ENCODE measurements around the gene L3MBTL3.
"Not testable (repeated sequence)": the region's sequence is repeated elsewhere in the genome, so short reads cannot be mapped to it uniquely, and the experiment has no call there.

The L3MBTL3 gene

DNA sequence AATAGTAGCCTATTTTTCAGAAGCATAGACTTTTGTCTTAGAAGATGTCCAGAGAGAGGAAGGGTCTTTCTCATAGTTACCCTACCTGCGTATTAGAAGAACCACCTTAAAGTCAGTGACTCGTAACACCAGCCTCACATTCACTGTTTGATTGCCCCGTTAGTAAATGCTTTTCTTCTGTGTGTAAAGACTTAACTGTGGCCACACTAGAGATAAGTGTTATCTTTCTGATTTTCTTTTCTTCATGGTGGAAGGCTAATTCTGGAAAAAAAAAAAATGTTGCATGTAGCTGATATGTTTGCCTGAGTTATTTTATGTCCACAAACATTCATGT lies 120.5 kb downstream of the L3MBTL3 start:
- DNase-seq (ENCODE audit: low read depth), result no peak

DNA sequence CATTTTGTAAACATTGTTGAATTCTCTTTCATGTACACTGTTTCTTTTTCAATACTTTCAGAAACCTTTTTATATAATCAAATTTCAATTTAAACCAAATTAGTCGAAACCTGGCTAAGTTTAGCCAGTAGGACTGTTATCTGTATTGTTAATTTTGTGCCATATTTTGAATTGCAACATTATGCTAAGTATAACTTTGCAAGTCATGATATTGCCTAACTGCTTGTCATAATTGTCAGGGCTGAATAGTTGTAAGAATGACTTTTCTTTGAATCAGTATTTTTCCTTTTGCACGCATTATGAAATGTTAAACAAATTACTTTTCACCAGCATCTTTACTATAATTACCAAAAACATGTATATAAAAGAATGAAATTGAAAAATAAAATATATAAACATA lies 121.7 kb downstream of the L3MBTL3 start:
- DNase-seq (ENCODE audit: low read depth), result peak; percentile 67

DNA sequence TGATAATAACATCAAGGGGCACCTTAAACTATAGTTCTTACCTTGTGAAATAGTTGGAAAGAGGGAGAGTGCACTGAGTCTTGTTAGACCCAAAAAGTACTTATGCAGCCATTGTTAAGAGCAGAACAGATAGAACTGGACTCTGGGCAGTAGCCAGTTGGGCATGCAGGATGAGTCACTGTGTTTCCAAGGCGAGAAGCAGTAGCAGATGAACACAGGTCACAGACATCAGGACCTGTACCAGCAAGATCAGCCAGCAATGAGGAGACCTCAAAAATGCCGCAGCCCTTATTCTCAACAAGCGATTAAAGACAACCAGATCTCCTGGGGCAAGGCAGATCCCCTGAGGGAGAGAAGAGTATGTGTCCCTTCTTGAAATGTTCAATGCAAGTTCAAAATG lies 125.3 kb downstream of the L3MBTL3 start:
- peak; percentile 56 for DNase-seq (ENCODE audit: low read depth)

DNA sequence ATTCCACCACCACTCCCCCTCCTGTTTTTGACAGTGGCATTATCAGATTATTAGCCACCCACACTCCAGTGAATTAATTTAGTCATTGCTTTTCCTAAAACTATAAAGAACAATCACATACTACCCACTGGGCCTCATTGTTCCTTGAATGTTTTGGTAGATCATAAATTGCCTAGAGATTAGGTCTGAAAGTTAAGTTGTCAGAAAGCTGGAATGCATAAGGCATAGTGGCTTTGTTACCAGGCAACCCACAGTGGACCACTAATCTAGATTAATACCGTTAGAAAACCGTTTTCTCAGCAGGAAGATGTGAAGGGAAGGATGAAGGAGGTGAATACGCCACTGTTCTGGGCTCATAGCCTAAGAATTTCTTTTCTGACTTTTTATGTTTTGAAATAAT lies 128.7 kb downstream of the L3MBTL3 start:
- DNase-seq (ENCODE audit: low read depth), result no peak

DNA sequence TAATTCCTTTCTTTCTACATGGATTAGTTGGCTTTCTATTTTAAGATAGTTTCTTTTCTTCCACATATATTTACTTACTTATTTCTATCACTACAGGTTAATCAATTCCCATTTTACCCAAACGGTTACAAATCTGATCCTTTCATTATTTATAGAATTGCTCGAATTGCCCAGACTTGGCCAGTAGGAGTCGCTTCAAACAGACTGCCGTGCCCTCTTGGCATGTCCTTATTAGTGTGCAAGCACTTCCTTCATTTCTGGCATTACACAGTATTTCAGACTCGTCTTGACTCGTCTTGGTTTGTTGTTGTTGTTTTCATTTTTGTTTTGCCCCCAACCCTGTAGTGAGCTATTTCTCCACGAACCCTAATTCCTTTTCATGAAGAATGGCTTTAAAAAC lies 129.8 kb downstream of the L3MBTL3 start:
- DNase-seq (ENCODE audit: low read depth), result no peak

DNA sequence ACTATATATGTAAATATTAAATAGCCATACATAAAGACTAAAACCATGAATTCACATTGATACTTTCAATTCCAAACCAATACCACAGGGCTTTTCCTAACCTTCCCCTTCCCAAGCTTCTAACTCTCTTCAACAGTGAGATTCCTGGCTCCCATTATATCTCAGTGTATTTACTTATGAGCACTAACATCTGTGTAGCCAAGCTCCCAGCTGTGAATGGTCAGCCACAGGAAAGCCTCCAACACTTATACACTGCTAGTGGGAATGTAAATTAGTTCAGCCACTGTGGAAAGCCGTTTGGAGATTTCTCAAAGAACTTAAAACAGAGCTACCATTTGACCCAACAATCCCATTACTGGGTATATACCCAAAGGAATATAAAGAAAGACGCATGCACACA lies 130.6 kb downstream of the L3MBTL3 start:
- DNase-seq (ENCODE audit: low read depth), result not testable (repeated sequence)

DNA sequence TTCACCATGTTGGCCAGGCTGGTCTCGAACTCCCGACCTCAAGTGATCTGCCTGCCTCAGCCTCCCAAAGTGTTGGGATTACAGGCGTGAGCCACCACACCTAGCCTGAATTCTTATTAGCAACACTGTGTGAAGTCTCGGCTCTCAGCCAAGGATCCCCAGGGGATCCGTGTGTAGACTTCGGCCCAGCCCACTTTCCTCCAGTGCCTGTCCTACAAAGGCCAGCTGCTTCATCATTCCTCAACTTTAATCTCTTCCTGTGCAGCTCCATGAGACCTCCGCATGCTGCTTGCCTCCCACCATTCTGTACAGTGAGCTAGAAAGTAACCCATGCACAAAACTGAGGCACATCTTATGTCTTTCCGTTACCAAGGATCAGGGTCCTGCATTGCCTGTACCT lies 132.5 kb downstream of the L3MBTL3 start:
- no peak for DNase-seq (ENCODE audit: low read depth)

DNA sequence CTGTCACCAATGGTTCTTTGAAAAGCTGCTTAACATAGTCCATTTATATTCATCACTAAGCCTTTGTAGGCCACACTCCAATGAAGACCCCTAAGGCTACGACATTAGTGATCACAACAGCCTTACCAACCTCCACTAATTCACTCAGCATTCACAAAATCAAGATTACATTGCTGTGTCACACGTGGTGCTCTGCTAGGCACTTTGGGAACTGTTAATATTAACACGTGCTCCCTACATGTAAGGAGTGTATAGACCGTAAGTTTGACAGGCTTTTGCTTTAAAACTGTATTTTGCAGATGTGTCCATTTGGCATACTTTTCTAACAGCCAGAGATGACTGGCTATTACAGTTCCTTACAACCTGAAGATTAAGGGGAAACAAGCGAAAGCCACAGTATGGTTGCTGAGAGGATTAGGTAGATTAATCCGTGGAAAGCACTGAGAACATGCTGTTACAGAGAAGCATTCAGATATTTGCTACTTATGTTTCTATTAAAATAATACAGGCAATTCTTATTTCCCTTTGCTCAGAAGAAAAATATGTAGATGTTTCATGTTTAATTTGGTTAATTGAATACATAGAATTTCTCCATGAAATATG lies 134.6 kb downstream of the L3MBTL3 start:
- DNase-seq (ENCODE audit: low read depth), result no peak

DNA sequence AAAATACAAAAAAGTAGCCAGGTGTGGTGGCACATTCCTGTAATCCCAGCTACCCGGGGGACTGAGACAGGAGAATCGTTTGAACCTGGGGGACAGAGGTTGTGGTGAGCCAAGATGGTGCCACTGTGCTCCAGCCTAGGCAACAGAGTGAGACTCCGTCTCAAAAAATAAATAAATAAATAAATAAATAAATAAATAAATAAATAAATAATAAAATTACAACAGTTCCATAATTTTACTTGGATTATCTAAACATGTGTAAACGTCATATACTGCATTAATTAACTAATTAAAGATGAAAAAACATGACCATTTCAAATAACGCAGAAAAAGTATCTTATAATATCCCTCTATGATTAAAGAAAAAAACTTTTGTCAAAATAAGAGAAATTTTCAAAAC lies 138.5 kb downstream of the L3MBTL3 start:
- DNase-seq (ENCODE audit: low read depth), result no peak

DNA sequence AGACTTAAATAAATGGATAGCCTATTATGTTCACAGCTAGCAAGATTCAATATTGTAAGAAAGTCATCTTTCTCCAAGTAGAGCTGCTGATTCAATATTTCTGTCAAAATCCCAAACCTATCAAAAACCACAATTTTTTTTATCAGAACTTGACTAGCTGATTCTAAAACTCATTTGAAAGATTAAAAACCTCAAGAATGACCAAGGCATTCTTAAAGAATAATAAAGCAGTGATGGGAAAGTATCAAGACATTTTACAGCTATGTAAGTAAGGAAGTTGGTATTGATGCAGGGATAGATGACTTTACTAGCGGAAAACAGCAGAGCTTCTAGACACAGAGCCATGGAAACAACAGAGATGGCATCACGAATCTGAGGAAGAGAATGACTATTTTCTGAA lies 139.7 kb downstream of the L3MBTL3 start:
- DNase-seq (ENCODE audit: low read depth), result no peak

DNA sequence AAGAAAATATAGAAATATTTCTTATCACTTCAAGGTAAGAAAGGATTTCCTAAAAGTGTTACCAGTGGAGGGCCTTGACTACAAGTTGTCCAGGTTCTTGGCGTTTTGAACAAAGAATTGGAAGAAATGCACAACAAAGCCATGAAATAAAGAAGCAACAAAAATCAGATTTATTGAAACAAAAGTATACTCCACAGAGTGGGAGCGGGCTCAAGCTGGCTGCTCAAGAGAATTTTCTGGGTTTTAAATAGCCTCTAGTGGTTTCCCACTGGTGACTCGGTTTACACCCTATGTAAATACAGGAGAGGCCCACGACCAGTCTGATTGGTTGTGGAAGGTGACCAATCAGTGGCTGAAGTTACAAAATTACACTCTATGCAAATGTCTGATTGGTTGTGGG lies 140.2 kb downstream of the L3MBTL3 start:
- no peak for DNase-seq (ENCODE audit: low read depth)

DNA sequence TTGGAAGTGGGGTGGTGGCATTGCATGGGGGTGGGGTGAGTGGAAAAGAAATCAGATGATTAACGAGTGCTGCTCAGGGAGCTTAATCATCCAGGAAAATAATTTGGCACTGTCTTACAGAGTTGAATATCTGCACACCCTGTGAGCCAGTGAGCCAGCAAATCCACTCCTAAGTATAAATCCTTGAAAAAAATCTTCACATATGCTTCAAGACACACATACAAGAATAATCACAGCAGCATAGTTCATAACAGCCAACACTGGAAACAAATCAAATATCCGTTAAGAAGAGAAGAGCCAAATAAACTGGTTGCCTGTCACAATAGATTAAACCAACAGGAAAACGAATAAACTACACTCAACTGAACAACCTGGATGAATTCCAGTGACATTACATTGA lies 141.6 kb downstream of the L3MBTL3 start:
- peak; percentile 6 for DNase-seq (ENCODE audit: low read depth)

DNA sequence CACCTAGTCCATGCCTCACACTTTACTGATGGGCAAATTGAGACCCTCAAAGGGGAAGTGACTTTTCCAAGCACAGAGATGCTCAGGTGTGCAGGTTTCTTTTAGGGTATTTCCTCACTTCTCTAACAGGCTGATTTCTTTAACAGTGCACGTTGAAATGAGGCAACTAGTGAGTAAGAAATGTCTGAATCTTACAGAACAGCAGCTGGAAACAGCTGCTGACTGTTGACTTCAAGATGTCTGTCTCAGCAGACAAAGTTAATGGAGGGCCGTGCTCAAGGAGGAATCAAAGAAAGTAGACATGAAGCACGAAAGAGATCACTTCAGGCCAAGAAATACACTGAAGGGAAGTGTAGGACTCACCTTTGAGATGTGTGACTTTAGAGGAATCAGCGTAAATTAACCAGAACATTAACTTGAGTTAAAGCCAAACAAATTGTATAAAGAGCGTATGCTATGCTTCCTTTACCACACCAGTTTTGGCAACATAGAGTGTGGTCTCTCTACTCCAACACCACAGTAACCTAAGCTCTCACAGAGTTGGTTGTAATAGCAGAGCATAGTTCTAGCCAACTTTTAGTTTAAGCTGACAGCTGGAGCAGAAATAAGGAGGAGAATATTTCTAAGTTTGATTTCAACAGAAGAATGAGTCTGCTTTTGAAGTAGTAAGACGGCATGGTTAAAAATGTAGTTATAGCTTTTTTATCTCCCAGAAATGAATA lies 143.5 kb downstream of the L3MBTL3 start:
- no peak for DNase-seq (ENCODE audit: low read depth)

DNA sequence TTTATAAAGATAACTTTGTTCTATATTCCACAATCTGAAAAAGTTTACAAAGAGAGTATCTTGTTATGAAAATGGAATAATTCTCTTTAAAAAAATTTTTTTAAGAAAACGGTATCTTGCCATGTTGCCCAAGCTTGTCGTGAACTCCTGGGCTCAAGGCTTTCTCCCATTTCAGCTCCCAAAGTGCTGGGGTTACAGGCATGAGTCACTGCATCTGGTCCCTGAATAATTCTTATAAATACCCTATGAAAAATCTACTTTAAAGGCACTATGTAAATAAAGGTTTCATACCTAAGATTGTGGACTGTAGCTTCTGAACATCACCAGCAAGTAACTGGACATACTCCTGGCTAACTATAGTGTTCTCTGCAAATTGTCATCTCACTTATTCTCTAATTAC lies 144.0 kb downstream of the L3MBTL3 start:
- no peak for DNase-seq (ENCODE audit: low read depth)

DNA sequence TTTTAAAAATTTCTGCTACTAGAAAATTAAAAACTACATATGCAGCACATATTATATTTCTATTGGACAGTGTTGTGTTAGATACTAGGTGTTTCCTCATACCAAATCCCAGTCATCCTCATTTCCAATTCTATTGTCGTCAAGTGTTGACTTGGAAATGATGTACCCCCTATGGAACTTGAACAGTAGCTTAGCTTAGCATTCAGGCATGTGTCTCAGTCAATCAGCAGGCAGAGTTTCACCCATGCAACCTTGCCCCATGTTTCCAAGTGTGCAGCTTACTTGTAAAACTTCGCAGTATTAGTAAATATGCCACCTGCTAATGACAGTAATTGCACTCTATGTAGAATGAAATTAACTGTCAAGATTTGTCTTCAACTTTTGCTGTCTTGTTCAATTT lies 144.9 kb downstream of the L3MBTL3 start:
- no peak for DNase-seq (ENCODE audit: low read depth)

DNA sequence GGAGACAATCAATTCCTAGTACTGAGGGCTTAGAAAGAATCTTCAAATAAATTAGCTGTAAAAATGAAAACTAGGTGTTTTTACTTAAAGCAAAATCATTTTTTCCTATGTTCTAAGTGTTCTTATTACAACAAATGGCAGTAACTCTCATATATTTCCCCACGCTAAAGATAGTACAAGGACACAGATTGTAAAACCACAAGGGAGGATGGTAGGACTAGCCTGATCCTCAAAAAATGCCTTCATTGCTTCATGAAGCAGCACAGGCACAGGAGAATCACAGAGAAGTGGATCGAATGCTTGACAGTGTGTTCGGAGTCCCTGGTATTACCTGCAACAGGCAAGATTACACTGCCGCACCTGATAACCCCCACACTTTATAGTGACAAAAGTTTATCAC lies 145.9 kb downstream of the L3MBTL3 start:
- DNase-seq (ENCODE audit: low read depth), result no peak

DNA sequence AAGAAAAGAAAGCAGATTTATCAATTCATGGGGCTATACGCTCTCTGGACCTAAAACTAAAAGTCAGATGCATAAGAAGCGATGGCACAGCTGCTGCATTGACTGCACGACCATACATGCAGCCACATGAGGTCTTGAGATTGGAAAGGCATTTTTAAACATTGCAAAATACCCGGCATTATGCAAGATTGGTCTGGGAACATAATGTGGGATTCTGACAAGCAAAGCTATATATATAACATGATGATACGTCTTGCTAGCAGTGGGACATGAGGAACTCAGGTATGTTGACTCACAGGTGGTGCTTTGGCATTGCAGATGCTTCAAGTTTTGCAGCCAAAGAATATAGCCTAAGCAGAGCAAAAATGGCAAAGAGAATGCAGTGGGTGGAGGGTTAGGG lies 149.3 kb downstream of the L3MBTL3 start:
- DNase-seq (ENCODE audit: low read depth), result peak; percentile 67

DNA sequence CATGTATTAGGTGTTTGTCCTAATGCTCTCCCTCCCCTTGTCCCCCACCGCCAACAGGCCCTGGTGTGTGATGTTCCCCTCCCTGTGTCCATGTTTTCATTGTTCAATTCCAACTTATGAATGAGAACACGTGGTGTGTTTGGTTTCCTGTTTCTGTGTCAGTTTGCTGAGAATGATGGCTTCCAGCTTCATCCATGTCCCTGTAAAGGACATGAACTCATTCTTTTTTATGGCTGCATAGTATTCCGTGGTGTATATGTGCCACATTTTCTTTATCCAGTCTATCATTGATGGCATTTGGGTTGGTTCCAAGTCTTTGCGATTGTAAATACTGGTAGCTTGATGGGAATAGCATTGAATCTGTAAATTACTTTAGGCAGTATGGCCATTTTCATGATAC lies 151.8 kb downstream of the L3MBTL3 start:
- DNase-seq (ENCODE audit: low read depth), result not testable (repeated sequence)

DNA sequence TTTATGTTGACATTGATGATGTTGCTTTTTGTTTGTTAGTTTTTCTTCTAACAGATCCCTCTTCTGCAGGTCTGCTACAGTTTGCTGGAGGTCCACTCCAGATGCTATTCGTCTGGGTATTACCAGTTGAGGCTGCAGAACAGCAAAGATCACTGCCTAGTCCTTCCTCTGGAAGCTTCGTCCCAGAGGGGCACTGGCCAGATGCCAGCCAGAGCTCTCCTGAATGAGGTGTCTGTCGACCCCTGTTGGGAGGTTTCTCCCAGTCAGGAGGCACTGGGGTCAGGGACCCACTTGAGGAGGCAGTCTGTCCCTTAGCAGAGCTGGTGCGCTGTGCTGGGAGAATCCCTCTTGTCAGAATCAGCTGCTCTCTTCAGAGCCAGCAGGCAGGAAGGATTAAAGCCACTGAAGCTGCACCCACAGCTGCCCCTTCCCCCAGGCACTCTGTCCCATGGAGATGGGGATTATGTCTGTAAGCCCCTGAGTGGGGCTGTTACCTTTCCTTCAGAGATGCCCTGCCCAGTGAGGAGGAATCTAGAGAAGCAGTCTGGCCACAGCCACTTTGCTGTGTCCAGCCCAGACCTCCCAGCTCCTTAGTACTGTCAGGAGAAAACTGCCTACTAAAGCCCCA lies 155.1 kb downstream of the L3MBTL3 start:
- DNase-seq (ENCODE audit: low read depth), result not testable (repeated sequence)

DNA sequence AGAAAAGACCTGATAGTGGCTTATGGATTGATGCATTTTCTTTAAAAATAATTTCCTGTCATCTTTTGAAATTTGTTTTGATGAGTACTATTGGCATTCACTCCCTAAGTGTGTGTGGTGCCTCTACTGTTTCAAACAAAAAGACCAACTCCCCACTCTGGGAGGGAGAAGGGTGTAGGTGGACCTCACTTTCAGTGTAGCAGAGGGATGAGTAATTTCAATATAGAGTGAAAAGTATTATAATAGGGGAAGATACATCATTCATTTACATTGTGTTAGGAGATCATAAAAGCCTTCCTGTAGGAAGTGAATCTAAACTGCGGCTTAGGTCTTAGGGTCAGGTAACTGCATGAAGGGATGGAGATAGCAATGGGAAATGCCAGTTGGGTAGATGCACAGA lies 158.0 kb downstream of the L3MBTL3 start:
- no peak for DNase-seq (ENCODE audit: low read depth)

DNA sequence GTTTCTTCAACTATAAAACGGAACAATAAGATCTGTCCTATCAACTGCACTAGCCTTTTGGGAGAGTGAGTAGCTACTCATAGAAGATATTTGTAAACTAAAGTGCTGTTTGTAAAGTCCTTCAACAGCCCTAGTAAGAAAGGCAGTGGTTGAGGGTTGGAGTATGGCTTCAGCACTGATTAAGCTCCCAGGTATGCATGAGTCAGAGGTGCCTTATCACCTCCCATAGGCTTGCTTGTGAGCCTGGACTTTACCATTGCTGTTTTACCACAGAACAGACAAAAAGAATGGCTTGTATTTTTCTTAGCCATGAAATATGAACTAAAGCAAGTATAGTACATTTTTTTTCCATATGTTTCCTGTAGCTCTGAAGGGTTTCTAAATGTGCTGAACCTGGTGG lies 160.3 kb downstream of the L3MBTL3 start:
- peak; percentile 96 for DNase-seq (ENCODE audit: low read depth)

DNA sequence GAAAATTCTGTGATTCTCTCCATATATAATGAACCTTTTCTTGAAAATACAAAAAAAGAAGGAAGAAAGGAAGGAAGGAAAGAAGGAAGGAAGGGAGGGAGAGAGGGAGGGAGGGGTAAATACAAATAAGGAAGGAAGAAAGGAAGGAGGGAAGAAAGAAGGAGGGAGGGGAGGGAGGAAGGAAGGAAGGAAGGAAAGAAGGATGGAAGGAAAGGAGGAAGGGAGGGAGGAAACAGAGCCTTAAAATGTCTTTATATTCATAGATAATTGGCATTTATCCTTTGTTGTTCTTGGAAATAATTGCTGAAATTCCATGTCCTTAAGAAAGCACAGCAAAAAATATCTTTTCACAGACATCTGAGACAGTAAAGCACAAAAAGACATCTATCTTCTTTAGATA lies 164.1 kb downstream of the L3MBTL3 start:
- no peak for DNase-seq (ENCODE audit: low read depth)

DNA sequence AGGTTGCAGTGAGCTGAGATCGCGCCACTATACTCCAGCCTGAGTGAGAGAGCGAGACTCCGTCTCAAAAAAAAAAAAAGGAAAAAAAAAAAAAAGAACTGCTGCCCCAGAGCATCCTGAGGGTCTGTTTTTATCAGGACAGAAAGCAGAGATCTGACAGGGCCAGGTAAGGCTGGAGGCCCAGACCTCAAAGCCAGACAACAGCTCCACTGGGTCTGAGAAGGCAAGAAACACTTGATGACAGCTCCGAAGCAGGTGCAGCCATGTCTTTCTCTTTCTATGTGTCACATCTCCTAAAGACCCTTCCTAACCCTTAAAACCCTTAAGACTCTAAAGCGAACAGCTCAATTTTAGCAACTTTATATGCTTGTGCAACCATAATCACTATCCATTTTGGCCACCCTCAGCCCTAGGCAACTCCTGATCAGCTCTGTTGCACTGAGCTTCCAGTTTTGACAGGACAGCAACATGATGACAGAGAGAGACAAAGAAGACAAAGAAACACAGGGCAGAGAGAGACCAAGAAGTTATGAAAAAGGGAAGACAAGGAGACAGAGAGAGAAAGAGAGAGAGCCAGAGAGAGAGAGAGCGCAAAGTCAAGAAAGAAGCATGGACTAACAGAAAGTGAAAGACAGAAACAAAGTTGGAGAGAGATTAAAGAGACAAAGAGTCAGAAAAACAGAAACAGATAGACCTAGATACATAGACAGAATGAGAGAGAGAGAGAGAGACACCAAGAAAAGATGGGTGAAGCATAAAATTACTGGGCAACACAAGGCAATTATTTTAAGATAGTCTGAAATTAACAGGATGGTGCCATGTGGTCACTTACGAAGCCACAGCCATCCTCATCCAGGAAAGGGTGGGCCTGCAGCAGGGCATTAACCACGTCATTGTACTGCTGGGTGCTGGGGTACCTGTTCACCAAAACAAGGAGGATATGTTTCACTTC lies 165.2 kb downstream of the L3MBTL3 start:
- DNase-seq (ENCODE audit: low read depth), result no peak
